ENCODE results near the gene SLC5A4.

SLC5A4 gene

DNA sequence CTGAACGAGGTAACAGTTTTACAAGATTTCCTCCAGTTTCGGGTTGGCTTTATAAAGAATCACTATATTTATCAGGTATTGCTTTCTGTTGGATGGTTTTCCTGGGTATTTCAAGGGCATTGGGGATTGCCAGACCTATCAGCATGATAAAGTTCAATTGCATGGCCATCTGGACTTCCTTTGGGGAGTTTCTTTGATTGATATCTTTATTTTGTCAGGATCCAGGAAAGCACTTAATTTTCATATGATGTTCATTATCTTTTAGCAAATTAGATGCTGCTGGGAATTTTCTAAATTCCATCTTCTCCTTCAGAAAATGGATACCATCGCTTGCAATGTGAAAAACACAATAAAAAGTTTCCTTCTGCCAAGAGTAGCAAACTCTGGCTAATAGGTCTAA is 71.5 kb downstream of the SLC5A4 start:
- no peak overlapping the region for H3K4me3 ChIP-seq (replicated peaks; ENCODE audit: low read depth, low read length)
- DNase-seq (ENCODE audit: extremely low read depth, low read depth): no peak
- TF ChIP-seq CTCF (IDR thresholded peaks at IDR 0.05; ENCODE audit: low read depth, low read length, missing control alignments): no peak

- TF ChIP-seq CTCF (IDR thresholded peaks at IDR 0.05; ENCODE audit: low read depth, low read length, missing control alignments): no peak
- no peak for DNase-seq (ENCODE audit: extremely low read depth, low read depth)
- no peak overlapping the region for H3K4me3 ChIP-seq (replicated peaks; ENCODE audit: low read depth, low read length)
Observed at GRCh38 chr22:32181043-32181442, 74.1 kb downstream of the SLC5A4 start.

- no peak for DNase-seq (ENCODE audit: extremely low read depth, low read depth)
- no peak overlapping the region for H3K4me3 ChIP-seq (replicated peaks; ENCODE audit: low read depth, low read length)
- TF ChIP-seq CTCF (IDR thresholded peaks at IDR 0.05; ENCODE audit: low read depth, low read length, missing control alignments): no peak
Observed at GRCh38 chr22:32177221-32177765, 77.9 kb downstream of the SLC5A4 start.

DNA sequence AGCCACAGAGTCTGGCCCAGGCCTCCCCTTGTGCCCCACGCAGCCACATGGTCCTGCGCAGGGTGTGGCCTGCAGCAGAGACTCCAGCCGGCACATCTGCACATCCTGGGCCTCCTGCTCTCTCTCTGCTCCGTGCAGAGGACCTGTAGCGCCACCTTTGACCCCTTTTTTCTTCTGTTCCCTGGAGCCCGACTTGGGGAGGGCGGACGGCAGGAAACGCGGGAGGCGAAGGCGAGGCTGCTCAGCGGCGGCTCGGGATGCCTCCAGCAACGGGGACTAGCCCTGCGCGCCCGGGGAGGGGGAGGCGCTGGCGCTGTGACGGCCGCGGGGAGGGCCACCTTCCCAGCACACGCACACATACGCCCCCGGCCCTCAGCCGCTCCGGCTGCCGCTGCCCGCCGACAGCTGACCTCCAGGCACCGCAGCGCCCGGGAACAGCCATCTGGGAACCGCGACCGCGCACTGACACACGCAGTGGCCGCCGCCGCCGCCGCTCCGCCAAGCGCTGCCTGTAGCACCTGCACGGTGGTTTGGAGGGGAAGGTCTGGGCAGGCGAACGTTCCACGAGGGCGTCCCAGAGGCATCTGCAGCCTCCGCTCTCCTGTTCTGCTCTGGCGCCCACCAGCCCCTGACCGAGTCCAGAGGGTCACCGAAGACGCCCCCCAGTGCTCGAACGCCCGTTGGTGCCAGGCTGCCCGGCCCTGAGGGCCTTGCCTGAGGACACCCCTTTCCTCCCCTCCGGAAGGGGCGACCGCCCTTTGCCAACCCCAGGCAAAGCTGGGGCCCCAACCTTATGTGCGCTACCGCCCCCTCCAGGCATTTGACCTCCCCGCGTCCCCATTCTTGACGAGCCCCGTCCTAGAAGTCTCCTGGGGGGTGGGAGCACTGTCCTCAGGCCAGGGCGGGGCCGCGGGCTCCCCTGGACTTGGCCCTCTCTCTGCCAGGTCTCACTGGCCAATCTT is 79.2 kb downstream of the SLC5A4 start:
- H3K4me3 ChIP-seq (replicated peaks; ENCODE audit: low read depth, low read length): no peak overlapping the region
- no peak for TF ChIP-seq CTCF (IDR thresholded peaks at IDR 0.05; ENCODE audit: low read depth, low read length, missing control alignments)
- DNase-seq (ENCODE audit: extremely low read depth, low read depth): no peak

GRCh38 chr22:32175115-32175514 is 80.0 kb downstream of the SLC5A4 start:
- no peak for TF ChIP-seq CTCF (IDR thresholded peaks at IDR 0.05; ENCODE audit: low read depth, low read length, missing control alignments)
- DNase-seq (ENCODE audit: extremely low read depth, low read depth): no peak
- no peak overlapping the region for H3K4me3 ChIP-seq (replicated peaks; ENCODE audit: low read depth, low read length)
